Measurements from ENCODE around the gene MYH14.

MYH14 gene

DNA sequence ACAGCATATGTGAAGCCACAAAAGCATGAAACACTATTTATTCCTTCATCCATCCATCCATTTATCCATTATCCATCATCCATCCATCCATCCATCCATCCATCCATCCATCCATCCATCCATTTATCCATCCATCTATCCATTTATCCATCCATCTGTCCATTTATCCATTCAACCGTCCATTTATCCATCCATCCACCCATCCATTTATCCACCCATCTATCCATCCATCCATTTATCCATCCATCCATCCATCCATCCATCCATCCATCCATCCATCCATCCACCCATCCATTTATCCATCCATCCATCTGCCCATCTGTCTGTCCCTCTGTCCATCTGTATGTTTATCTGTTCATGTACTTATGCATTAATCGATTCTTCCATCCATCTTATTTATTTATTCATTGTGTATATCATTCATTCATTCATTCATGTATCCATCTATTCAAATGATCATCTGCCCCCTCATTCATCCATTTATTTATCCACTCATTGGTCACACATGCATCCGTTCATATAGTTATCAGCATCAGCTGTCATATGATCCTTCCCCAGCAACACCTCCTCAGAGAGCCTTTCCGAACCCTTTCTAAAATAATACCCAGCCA, 7.0 kb upstream of the MYH14 start:
- CTCF ChIA-PET, result no interaction called here
- POLR2A ChIA-PET, result no interaction called here
- no peak overlapping the region for H3K4me3 ChIP-seq (ENCODE audit: low read depth, low read length)
- TF ChIP-seq, protein P1, sequence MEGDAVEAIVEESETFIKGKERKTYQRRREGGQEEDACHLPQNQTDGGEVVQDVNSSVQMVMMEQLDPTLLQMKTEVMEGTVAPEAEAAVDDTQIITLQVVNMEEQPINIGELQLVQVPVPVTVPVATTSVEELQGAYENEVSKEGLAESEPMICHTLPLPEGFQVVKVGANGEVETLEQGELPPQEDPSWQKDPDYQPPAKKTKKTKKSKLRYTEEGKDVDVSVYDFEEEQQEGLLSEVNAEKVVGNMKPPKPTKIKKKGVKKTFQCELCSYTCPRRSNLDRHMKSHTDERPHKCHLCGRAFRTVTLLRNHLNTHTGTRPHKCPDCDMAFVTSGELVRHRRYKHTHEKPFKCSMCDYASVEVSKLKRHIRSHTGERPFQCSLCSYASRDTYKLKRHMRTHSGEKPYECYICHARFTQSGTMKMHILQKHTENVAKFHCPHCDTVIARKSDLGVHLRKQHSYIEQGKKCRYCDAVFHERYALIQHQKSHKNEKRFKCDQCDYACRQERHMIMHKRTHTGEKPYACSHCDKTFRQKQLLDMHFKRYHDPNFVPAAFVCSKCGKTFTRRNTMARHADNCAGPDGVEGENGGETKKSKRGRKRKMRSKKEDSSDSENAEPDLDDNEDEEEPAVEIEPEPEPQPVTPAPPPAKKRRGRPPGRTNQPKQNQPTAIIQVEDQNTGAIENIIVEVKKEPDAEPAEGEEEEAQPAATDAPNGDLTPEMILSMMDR (IDR thresholded peaks at IDR 0.05; ENCODE audit: insufficient read depth, low read length, missing control alignments), result no peak
- no peak for DNase-seq (ENCODE audit: low read depth, low spot score)

DNA sequence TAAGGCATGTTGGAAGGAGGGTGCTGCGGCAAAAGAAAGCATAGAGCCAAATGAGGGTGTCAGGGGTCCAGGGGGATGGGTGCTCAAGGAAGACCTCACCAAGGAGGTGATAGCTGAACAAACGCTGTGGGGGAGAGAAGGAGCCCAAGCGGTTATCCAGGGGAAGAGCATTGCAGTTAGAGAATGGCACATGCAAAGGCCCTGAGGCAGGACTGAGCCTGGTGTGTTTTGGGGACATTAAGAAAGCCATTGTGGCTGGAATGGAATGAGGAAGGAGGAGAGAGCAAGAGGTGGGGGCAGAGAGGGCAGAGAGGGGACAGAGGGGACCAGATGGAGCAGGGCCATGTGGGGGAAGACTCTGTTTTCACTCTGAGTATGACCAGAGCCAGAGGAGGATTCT, 6.1 kb upstream of the MYH14 start:
- ChIA-PET POLR2A (no interaction called here), CTCF (no interaction called here)
- TF ChIP-seq, protein P1 (IDR thresholded peaks at IDR 0.05; ENCODE audit: insufficient read depth, low read length, missing control alignments), result no peak
- no peak overlapping the region for H3K4me3 ChIP-seq (ENCODE audit: low read depth, low read length)
- no peak for DNase-seq (ENCODE audit: low read depth, low spot score)

DNA sequence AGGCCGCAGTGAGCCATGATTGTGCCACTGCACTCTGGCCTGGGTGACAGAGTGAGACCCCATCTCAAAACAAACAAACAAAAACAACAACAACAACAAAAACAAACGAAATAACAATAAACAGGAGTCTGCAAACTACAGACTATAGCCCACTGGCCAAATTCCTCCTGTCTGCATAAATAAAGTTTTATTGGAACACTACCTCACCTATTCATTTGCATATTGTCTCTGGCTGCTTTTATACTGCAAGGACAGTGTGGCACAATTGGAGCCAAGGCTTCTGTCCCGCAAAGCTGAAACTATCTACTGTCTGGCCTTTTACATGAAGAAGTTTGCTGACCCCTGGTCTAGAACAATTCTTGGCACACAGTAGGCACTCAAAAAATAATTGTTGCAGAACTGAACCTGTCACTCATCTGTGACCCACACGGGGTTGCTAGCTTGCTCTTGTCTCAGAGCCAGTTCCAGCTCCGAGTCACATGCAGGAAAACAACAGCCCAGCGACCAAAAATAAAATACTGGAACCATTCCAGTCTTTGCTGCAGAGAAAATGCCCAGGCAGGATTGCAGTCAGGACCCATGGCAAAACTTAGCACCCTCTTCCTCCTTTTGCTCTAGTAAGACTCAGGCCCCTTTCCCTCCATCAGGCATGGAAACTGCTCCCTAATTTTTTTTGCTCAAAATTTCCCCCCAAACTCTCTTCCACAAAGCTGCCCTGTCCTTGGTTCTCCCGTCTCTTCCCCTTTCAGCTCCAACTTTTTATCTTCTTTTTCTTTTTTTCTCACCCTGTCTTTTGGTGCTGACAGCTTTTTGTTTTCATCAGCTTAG, 4.8 kb upstream of the MYH14 start:
- ChIA-PET POLR2A (no interaction called here), CTCF (no interaction called here)
- no peak overlapping the region for H3K4me3 ChIP-seq (ENCODE audit: low read depth, low read length)
- DNase-seq (ENCODE audit: low read depth, low spot score), result no peak
- TF ChIP-seq, protein P1 (IDR thresholded peaks at IDR 0.05; ENCODE audit: insufficient read depth, low read length, missing control alignments), result no peak

DNA sequence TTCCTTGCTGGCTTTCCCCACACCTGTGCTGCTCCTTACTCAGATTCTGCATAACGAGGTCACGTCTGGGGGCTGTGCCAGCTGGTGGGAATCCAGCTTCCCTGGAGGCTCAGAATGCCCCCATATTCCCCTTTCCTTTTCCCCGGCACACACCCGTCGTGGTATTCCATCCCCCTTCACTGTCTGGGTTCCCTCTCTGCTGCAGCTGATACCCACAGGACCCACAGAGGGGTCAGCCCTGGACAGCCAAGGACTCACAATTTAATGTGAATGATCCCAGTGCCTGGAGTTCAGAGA, 4.2 kb upstream of the MYH14 start:
- no peak for DNase-seq (ENCODE audit: low read depth, low spot score)
- H3K4me3 ChIP-seq (ENCODE audit: low read depth, low read length), result no peak overlapping the region
- POLR2A ChIA-PET, result no interaction called here
- TF ChIP-seq, protein P1 (IDR thresholded peaks at IDR 0.05; ENCODE audit: insufficient read depth, low read length, missing control alignments), result no peak
- CTCF ChIA-PET, result no interaction called here

DNA sequence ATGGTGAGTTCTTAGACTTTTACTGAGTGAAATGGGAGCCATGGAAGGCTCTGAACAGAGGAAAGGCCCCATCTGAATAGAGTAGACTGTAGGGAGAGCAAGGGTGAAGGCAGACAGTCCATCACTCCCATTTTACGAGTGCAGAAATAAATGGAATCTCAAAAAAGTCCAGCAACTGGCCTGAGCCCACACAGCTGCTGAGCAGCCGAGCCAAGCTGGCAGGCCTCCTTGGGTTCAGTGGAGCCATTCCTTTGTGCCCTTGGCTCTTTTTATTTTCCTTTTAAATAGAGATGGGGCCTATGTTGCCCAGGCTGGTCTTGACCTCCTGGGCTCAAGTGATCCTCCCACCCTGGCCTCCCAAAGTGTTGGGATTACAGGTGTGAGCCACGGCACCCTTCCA, 1.0 kb upstream of the MYH14 start:
- H3K4me3 ChIP-seq (ENCODE audit: low read depth, low read length), result no peak overlapping the region
- ChIA-PET POLR2A (no interaction called here), CTCF (no interaction called here)
- no peak for DNase-seq (ENCODE audit: low read depth, low spot score)
- TF ChIP-seq, protein P1 (IDR thresholded peaks at IDR 0.05; ENCODE audit: insufficient read depth, low read length, missing control alignments), result no peak

DNA sequence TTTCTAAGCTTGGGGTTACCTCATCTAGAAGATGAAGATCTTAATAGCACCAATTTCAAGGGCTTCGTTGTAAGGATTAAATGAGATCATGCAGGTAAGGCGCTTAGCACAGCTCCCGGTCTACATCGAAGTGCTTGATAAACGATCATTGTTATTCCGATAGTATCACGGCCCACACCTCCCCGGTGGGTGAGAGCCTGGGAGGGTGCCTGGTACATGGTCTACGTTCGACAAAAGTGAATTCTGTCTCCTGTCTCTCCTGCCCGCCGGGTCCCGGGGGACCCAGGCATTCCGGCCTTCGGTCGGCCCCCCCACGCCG, 501 bp upstream of the MYH14 start:
- TF ChIP-seq, protein P1 (IDR thresholded peaks at IDR 0.05; ENCODE audit: insufficient read depth, low read length, missing control alignments), result no peak
- H3K4me3 ChIP-seq (ENCODE audit: low read depth, low read length), result no peak overlapping the region
- DNase-seq (ENCODE audit: low read depth, low spot score), result no peak
- ChIA-PET CTCF (no interaction called here), POLR2A (no interaction called here)

All from AG04449 (cell line).